GM19463 (cell line): Measurements from ENCODE around the gene KY.

Source experiments
- ATAC-seq: cut with Tn5 transposase; IDR thresholded peaks from one replicate; pipeline ENCODE4 v1.9.1; 2021; ENCODE audit warnings: mild to moderate bottlenecking, moderate library complexity; ENCODE audit not compliant: unreplicated experiment

Gene KY

GRCh38 chr3:134567605-134568004 lies 83.2 kb downstream of the KY start:
- no peak for ATAC-seq

GRCh38 chr3:134564991-134565390 lies 85.8 kb downstream of the KY start:
- ATAC-seq = no peak

GRCh38 chr3:134563601-134564000 lies 87.2 kb downstream of the KY start:
- ATAC-seq = no peak

- no peak for ATAC-seq
Measured at GRCh38 chr3:134562055-134562454, 88.8 kb downstream of the KY start.

DNA sequence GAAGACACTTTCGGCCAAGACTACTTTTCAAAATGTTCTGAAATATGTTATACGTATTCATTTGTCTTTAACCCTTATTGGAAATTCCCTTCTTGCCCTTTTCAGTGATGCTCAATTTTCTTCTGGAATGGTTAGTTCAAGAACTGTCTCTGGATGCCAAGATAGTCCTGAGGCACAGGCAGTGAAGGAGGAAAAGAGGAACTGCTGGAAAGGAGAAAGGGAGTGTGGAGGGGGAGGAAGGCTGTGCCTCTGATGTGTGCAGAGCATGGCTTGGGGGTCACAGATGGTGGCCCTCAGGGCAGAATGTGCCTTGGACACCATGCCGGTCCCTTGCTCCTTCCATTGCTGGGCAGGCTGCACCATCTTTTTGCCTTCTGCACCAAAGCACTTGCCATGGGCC lies 91.2 kb downstream of the KY start:
- ATAC-seq = no peak
